HCT116 (cell line): Measurements from ENCODE around the gene KLF16. TPM values are rescaled to one million over a fixed set of nuclear protein-coding genes. Genes with fewer than 3 reads are reported as not detected.

ENCODE experiments used
- ATAC-seq: fragments of 200-7000 bp; cut with Tn5 transposase; 2 replicates; pipeline ENCODE4 v1.9.1; 2020; ENCODE audit warnings: mild to moderate bottlenecking, moderate library complexity
- BruUV-seq: library from RNA; stranded (reverse); fragments of 400-500 nt; replicated peaks from 2 replicates; lab custom pipeline; 2021; lab: Mats Ljungman, UMichigan
- CTCF ChIA-PET: fragments of 300-600 bp; sonication (Branson Sonifier 250); formaldehyde crosslinking; loops from one replicate; lab custom pipeline; 2021; ENCODE audit warnings: antibody characterized with exemption; lab: Charles Lee
- POLR2A ChIA-PET: fragments of 300-600, 350-600 bp; sonication (Branson Sonifier 250); formaldehyde crosslinking; loops from one replicate; lab custom pipeline; 2021; ENCODE audit warnings: antibody characterized with exemption; lab: Charles Lee
- RAD21 ChIA-PET, 2 experiments: fragments of 300-600 bp; sonication (Branson Sonifier 250); formaldehyde crosslinking; loops; one replicate each; lab custom pipeline; 2023; ENCODE audit warnings: low total read pairs in 2 of 2; ENCODE audit not compliant: uncharacterized antibody in 2 of 2, unreplicated experiment in 2 of 2, low non-redundant PET in 1 of 2; lab: Charles Lee
- DNase-seq: peaks from one replicate; pipeline ENCODE4 v3.0.0-alpha.2; 2010; ENCODE audit warnings: low read depth, low spot score
- H2AFZ ChIP-seq: fragments of 200-600 bp; shearing (Covaris generic), sonication (generic); 2 replicates; pipeline ENCODE4 v1.6.1; 2017; ENCODE audit warnings: low read depth, mixed run types, mixed read lengths, antibody characterized with exemption, low read length; ENCODE audit not compliant: poor library complexity, severe bottlenecking
- H3K27ac ChIP-seq: 2 replicates; pipeline ENCODE4 v1.5.1; 2012; ENCODE audit warnings: low read depth, low read length
- H3K27me3 ChIP-seq: fragments of 200-600 bp; sonication (generic); 2 replicates; pipeline ENCODE4 v1.6.1; 2016; ENCODE audit warnings: mixed run types, low read length, mixed read lengths; ENCODE audit not compliant: insufficient read depth
- H3K36me3 ChIP-seq, 2 experiments: fragments of 200-500 bp in 1 of 2; fragments of 200-600 bp in 1 of 2; sonication (Bioruptor generic) in 1 of 2; sonication (generic) in 1 of 2; 2 replicates each; pipeline versions ENCODE4 v1.5.1 to v1.6.1; 2014 to 2016; ENCODE audit warnings: low read length in 2 of 2, inconsistent platforms in 1 of 2, mixed read lengths in 1 of 2, mixed run types in 1 of 2; ENCODE audit not compliant: insufficient read depth in 2 of 2, control insufficient read depth in 1 of 2
- H3K4me1 ChIP-seq, 2 experiments: fragments of 200-600 bp in 1 of 2; sonication (generic) in 1 of 2; 2 replicates each; pipeline versions ENCODE4 v1.5.1 to v1.6.1; 2012 to 2017; ENCODE audit warnings: low read length in 2 of 2, inconsistent platforms in 1 of 2, mild to moderate bottlenecking in 1 of 2, mixed read lengths in 1 of 2, mixed run types in 1 of 2, moderate library complexity in 1 of 2; ENCODE audit not compliant: insufficient read depth in 2 of 2, control insufficient read depth in 1 of 2
- H3K4me2 ChIP-seq: fragments of 200-600 bp; sonication (generic); 2 replicates; pipeline ENCODE4 v1.6.1; 2017; ENCODE audit warnings: mixed run types, low read length, mixed read lengths
- H3K4me3 ChIP-seq, 2 experiments: fragments of 200-600 bp in 1 of 2; sonication (generic) in 1 of 2; replicated peaks in 1 of 2; 2 replicates each; pipeline ENCODE4 v1.5.1; 2011 to 2016; ENCODE audit warnings: low read length in 2 of 2, control low read depth in 1 of 2, low read depth in 1 of 2, mild to moderate bottlenecking in 1 of 2, mixed read lengths in 1 of 2, mixed run types in 1 of 2
- H3K79me2 ChIP-seq: fragments of 200-600 bp; sonication (generic); 2 replicates; pipeline ENCODE4 v1.6.1; 2017; ENCODE audit warnings: mild to moderate bottlenecking, mixed run types, low read length, moderate library complexity, mixed read lengths; ENCODE audit not compliant: insufficient read depth
- H3K9ac ChIP-seq: fragments of 200-600 bp; sonication (generic); 2 replicates; pipeline ENCODE4 v1.6.1; 2016; ENCODE audit warnings: low read length, mixed read lengths
- H3K9me2 ChIP-seq: fragments of 200-600 bp; sonication (generic), shearing (Covaris generic); 2 replicates; pipeline ENCODE4 v1.6.1; 2017; ENCODE audit warnings: mixed run types, mild to moderate bottlenecking, moderate library complexity; ENCODE audit not compliant: insufficient read depth
- H3K9me3 ChIP-seq, 2 experiments: fragments of 200-500 bp in 1 of 2; fragments of 200-600 bp in 1 of 2; sonication (Bioruptor generic) in 1 of 2; sonication (generic) in 1 of 2; 2 replicates each; pipeline ENCODE4 v1.6.1; 2014 to 2017; ENCODE audit warnings: low read length in 2 of 2, mixed read lengths in 2 of 2, inconsistent platforms in 1 of 2, low read depth in 1 of 2, mild to moderate bottlenecking in 1 of 2, mixed run types in 1 of 2, moderate library complexity in 1 of 2; ENCODE audit not compliant: control insufficient read depth in 1 of 2, insufficient read depth in 1 of 2
- H4K20me1 ChIP-seq: fragments of 200-600 bp; sonication (generic), shearing (Covaris generic); 2 replicates; pipeline ENCODE4 v1.6.1; 2017; ENCODE audit warnings: mixed run types, mild to moderate bottlenecking, moderate library complexity; ENCODE audit not compliant: insufficient read depth
- CBX3 ChIP-seq: IDR thresholded peaks from 2 replicates; pipeline ENCODE4 v1.6.1; 2012; ENCODE audit warnings: low read depth
- CEBPB ChIP-seq: IDR thresholded peaks from 2 replicates; pipeline ENCODE4 v1.6.1; 2012; ENCODE audit warnings: low read depth
- CTCF ChIP-seq, 3 experiments: fragments of 200-600 bp in 1 of 3; sonication (generic) in 1 of 3; IDR thresholded peaks in 2 of 3; conservative IDR thresholded peaks in 1 of 3; 2 replicates each; pipeline ENCODE4 v1.5.1; 2012 to 2017; ENCODE audit warnings: low read depth in 2 of 3, low read length in 2 of 3, antibody characterized with exemption in 1 of 3, borderline replicate concordance in 1 of 3, control low read depth in 1 of 3, mild to moderate bottlenecking in 1 of 3, mixed read lengths in 1 of 3, mixed run types in 1 of 3, moderate library complexity in 1 of 3; ENCODE audit not compliant: insufficient read depth in 1 of 3
- EGR1 ChIP-seq: IDR thresholded peaks from 2 replicates; pipeline ENCODE4 v1.6.1; 2012; ENCODE audit warnings: low read depth
- ELF1 ChIP-seq: IDR thresholded peaks from 2 replicates; pipeline ENCODE4 v1.6.1; 2012; ENCODE audit warnings: low read depth, borderline replicate concordance
- EZH2 ChIP-seq: fragments of 200-600 bp; sonication (generic); IDR thresholded peaks from 2 replicates; pipeline ENCODE4 v1.6.1; 2017; ENCODE audit warnings: antibody characterized with exemption, mixed run types
- EZH2phosphoT487 ChIP-seq: fragments of 200-600 bp; IDR thresholded peaks from 2 replicates; pipeline ENCODE4 v1.6.1; 2018; ENCODE audit warnings: antibody characterized with exemption, borderline replicate concordance
- FOSL1 ChIP-seq: IDR thresholded peaks from 2 replicates; pipeline ENCODE4 v1.6.1; 2012; ENCODE audit warnings: low read depth
- JUND ChIP-seq: IDR thresholded peaks from 2 replicates; pipeline ENCODE4 v1.6.1; 2012
- MAX ChIP-seq: IDR thresholded peaks from 2 replicates; pipeline ENCODE4 v1.6.1; 2012
- POLR2A ChIP-seq: IDR thresholded peaks from 2 replicates; pipeline ENCODE4 v1.7.0; 2011; ENCODE audit warnings: borderline replicate concordance; ENCODE audit not compliant: insufficient read depth, insufficient read length; ENCODE audit errors: extremely low read depth
- RAD21 ChIP-seq: IDR thresholded peaks from 2 replicates; pipeline ENCODE4 v1.6.1; 2012; ENCODE audit warnings: low read depth, mild to moderate bottlenecking
- REST ChIP-seq: IDR thresholded peaks from 2 replicates; pipeline ENCODE4 v1.6.1; 2012; ENCODE audit warnings: low read depth
- SP1 ChIP-seq: IDR thresholded peaks from 2 replicates; pipeline ENCODE4 v1.6.1; 2012; ENCODE audit warnings: low read depth
- SRF ChIP-seq: IDR thresholded peaks from 2 replicates; pipeline ENCODE4 v1.6.1; 2012; ENCODE audit warnings: low read depth
- TCF7L2 ChIP-seq: IDR thresholded peaks from 2 replicates; pipeline ENCODE4 v1.7.0; 2011; ENCODE audit warnings: borderline replicate concordance, inconsistent platforms; ENCODE audit not compliant: insufficient read depth, insufficient read length; ENCODE audit errors: extremely low read depth
- YY1 ChIP-seq: IDR thresholded peaks from 2 replicates; pipeline ENCODE4 v1.6.1; 2011; ENCODE audit warnings: low read length, low read depth, moderate library complexity, mild to moderate bottlenecking; ENCODE audit not compliant: insufficient replicate concordance; ENCODE audit errors: extremely low read depth
- ZFX ChIP-seq: fragments of 450-650 bp; IDR thresholded peaks from 2 replicates; pipeline ENCODE4 v1.6.1; 2017
- ZNF274 ChIP-seq: fragments of 200-500 bp; sonication (Bioruptor generic); IDR thresholded peaks from 2 replicates; pipeline ENCODE4 v1.6.1; 2014; ENCODE audit warnings: mild to moderate bottlenecking, low read depth, low read length, inconsistent platforms
- intact Hi-C: fragments of 100-400 bp; cut with micrococcal nuclease; formaldehyde crosslinking; loops from 2 replicates; pipeline ENCODE4 v1.10.0; 2022
- total RNA-seq: library from RNA; stranded (reverse); gene quantifications from one replicate; pipeline ENCODE4 v1.2.1, GENCODE V29; 2021; ENCODE audit not compliant: unreplicated experiment

The KLF16 gene
- total RNA-seq, 1 experiment from 2014 or later, result 64.3 TPM

- no peak for TF ChIP-seq FOSL1
- no peak for TF ChIP-seq TCF7L2
- TF ChIP-seq JUND, result no peak
- TF ChIP-seq, all 23 proteins: peak for 0
Measured at GRCh38 chr19:1884291-1884718, 20.9 kb upstream of the KLF16 start (continued).

- Histone ChIP-seq H3K27ac (no peak overlapping the region; the same call in 1 of the 2 replicates), H3K4me3 (peak overlapping the region; percentile 94 to 97), H3K9ac (peak overlapping the region; percentile 94), H3K9me2 (no peaks in the 10 kb centered on the region), H3K9me3 (no peaks in the 10 kb centered on the region), H3K4me2 (peak overlapping the region; percentile 94), H2AFZ (no peak overlapping the region), H3K27me3 (no peaks in the 10 kb centered on the region), H3K79me2 (peaks cover 44% of the 10 kb centered on the region), H3K4me1 (peaks cover 10 to 30% of the 10 kb centered on the region in 2 experiments; a peak in 3 of 4 replicates), H3K36me3 (no peaks in the 10 kb centered on the region), H4K20me1 (no peaks in the 10 kb centered on the region)
- intact Hi-C loops, result no loop called here
- DNase-seq, result no peak
- CTCF ChIA-PET, result no interaction called here
- RAD21 ChIA-PET, result no interaction called here
- no peak for ATAC-seq
- POLR2A ChIA-PET, result no interaction called here
- BruUV-seq, result TSS peak; percentile 67
- TF ChIP-seq RAD21, result no peak
- TF ChIP-seq CTCF (IDR thresholded peaks at IDR 0.05 in 2 of 3, conservative IDR thresholded peaks at IDR 0.05 in 1 of 3; ENCODE audit: borderline replicate concordance in 1 of 3, insufficient read depth in 1 of 3, low read depth in 2 of 3, low read length in 2 of 3), result no peak
- TF ChIP-seq ELF1, result no peak
- TF ChIP-seq EZH2phosphoT487, result no peak
- TF ChIP-seq MAX, result no peak
- no peak for TF ChIP-seq REST
- TF ChIP-seq ZFX, result no peak
- no peak for TF ChIP-seq EGR1
- no peak for TF ChIP-seq SRF
- TF ChIP-seq ZNF274, result no peak
- TF ChIP-seq CEBPB, result no peak
- TF ChIP-seq POLR2A, result no peak
- TF ChIP-seq JUND, result no peak
- no peak for TF ChIP-seq EZH2
- no peak for TF ChIP-seq SP1
- no peak for TF ChIP-seq TCF7L2
- no peak for TF ChIP-seq FOSL1
- no peak for TF ChIP-seq YY1
- TF ChIP-seq CBX3, result no peak
Measured at GRCh38 chr19:1883784-1884183, 20.4 kb upstream of the KLF16 start.
